ENCODE results near the gene SLC6A1.
A peak's percentile ranks its signal among the peaks of the same experiment; 100 is the strongest.
"Not testable (repeated sequence)": the region's sequence is repeated elsewhere in the genome, so short reads cannot be mapped to it uniquely, and the experiment has no call there.

SLC6A1 gene

DNA sequence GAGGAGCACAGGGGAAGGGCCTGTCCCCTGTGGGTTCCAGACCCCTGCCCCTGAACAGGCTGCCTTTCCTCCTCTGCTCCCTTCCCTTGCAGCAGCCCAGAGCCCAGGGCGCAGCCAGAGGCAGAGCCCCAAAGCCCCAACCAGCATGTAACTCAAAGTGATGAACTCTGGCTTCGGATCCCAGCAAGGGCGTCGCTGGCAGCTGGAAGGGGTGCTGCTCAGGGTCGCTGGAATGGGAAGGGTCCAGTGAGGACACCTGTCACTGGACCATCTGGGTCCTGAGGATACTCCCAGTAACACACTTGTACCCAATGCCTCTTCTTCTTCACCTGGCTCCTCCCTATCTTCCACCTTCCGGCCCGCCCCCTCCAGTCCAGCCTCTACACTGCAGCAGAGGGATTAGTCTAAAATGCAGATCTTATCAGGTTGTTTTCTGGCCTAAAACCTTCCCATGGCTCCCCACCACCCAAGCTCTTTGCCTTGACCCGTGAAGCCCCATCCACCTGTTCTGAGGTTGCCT lies 64.0 kb downstream of the SLC6A1 start:
- TF ChIP-seq, protein P1, sequence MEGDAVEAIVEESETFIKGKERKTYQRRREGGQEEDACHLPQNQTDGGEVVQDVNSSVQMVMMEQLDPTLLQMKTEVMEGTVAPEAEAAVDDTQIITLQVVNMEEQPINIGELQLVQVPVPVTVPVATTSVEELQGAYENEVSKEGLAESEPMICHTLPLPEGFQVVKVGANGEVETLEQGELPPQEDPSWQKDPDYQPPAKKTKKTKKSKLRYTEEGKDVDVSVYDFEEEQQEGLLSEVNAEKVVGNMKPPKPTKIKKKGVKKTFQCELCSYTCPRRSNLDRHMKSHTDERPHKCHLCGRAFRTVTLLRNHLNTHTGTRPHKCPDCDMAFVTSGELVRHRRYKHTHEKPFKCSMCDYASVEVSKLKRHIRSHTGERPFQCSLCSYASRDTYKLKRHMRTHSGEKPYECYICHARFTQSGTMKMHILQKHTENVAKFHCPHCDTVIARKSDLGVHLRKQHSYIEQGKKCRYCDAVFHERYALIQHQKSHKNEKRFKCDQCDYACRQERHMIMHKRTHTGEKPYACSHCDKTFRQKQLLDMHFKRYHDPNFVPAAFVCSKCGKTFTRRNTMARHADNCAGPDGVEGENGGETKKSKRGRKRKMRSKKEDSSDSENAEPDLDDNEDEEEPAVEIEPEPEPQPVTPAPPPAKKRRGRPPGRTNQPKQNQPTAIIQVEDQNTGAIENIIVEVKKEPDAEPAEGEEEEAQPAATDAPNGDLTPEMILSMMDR (IDR thresholded peaks at IDR 0.05; ENCODE audit: borderline replicate concordance, insufficient read depth, low read depth, low read length) = no peak
- H3K4me3 ChIP-seq (ENCODE audit: low read depth, low read length) = no peak overlapping the region

DNA sequence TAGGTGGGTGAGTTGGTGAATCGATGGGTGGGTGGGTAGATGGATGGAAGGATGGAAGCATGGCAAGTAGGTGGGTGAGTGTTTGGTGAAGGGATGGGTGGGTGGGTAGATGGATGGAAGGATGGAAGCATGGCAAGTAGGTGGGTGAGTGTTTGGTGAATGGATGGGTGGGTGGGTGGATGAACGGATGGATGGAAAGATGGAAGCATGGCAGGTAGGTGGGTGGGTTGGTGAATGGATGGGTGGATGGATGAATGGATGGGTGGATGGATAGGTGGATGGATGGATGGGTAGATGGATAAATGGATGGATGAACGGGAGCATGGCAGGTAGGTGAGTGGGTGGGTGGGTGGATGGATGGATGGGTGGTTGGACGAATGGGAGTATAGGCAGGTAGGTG lies 65.1 kb downstream of the SLC6A1 start:
- no peak overlapping the region for H3K4me3 ChIP-seq (ENCODE audit: low read depth, low read length)
- TF ChIP-seq, protein P1 (IDR thresholded peaks at IDR 0.05; ENCODE audit: borderline replicate concordance, insufficient read depth, low read depth, low read length) = no peak

DNA sequence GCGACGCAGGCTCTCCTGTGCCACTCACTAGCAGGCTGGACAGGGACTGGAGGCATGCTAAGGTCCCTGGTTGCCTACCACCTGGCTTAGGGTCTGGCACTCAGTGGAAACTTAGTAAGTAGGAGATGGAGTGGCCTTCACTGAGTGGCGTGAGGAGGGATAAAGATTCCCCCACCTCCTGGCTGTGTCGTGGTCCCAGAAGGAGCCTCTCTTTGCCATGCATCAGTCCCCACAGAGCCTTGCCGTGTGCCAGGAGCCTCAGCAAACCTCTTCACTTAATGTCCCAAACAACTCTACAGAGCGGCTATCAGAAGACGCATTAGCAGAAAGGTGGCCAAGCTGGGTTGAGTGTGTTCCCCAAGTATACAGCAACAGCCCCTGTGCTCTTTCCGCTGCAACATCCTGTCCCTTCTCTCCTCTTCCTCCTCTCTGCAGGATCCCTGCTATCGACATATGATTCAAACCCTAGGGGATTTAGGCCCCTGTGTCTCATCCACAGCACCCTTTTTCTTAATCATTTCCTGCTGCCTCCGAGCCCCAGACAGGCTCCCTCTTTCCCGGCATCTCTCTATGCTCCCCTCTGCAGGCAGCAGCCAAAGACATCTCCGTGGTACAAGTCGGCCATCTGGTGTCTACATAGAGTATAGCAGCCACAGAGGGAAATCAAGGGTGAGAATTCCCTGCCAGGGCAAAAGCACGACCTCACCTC lies 66.7 kb downstream of the SLC6A1 start:
- TF ChIP-seq, protein P1 (IDR thresholded peaks at IDR 0.05; ENCODE audit: borderline replicate concordance, insufficient read depth, low read depth, low read length) = peak; percentile 59
- no peak overlapping the region for H3K4me3 ChIP-seq (ENCODE audit: low read depth, low read length)

DNA sequence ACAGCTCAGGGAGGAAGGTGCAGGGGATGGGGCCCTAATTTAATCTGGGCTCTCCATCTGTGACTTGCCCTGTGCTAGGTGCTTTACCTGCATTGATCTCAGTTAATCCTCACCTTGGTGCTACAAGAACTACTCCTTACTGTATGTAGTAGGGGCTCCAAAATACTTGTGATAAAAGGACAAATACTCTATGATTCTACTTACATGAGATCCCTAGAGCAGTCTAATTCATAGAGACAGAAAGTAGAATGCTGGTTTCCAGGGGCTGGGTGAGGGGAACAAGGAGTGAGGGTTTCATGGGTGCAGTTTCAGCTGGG lies 67.2 kb downstream of the SLC6A1 start:
- TF ChIP-seq, protein P1 (IDR thresholded peaks at IDR 0.05; ENCODE audit: borderline replicate concordance, insufficient read depth, low read depth, low read length) = no peak
- no peak overlapping the region for H3K4me3 ChIP-seq (ENCODE audit: low read depth, low read length)

DNA sequence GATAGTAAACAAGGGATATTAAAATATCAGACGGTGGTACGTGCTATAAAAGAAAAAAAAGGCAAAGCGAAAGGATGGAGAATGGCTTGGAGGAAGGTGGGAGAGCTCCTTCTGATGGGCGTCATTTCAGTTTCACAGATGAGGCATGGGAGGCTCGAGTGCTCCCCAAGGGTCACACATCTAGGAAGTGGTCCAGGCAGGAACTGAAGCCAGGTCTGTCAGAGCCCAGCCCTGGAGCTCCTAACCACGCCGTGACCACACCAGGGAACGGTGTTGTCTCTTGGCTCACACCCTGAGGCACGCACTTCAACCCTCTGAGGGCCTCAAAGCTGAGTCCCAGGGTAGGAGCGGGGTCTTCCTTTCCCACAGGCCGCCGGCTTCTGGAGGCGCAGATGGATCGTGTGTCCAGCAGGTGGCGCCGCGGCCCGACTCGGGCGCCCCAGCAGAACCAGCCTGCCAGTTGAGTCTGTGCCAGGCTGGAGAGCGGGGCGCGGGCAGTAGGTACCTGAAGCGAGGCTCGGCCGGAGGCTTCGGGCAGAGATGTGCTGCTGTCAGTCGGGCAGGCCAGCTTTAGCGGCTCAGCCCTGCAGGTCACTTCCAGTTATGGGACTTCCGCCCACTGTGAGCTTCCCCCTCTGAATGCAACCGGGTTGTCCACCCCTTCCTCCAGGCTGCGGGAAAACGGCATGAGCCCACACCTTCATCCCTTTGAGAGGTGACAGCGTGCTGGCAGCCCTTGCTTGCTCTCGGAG lies 68.1 kb downstream of the SLC6A1 start:
- TF ChIP-seq, protein P1 (IDR thresholded peaks at IDR 0.05; ENCODE audit: borderline replicate concordance, insufficient read depth, low read depth, low read length) = peak; percentile 86

DNA sequence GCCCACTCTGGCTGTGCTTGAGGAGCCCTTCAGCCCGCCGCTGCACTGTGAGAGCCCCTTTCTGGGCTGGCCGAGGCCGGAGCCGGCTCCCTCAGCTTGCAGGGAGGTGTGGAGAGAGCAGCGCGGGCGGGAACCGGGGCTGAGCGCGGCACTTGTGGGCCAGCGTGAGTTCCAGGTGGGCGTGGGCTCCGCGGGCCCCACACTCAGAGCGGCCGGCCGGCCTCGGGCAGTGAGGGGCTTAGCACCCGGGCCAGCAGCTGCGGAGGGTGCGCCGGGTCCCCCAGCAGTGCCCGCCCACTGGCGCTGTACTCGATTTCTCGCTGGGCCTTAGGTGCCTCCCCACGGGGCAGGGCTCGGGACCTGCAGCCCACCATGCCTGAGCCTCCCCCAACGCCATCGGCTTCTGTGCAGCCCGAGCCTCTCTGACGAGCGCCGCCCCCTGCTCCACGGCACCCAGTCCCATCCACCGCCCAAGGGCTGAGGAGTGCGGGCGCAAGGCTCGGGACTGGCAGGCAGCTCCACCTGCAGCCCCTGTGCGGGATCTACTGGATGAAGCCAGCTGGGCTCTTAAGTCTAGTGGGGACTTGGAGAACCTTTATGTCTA lies 68.8 kb downstream of the SLC6A1 start:
- not testable (repeated sequence) for H3K4me3 ChIP-seq (ENCODE audit: low read depth, low read length)

More for the DNA sequence above, 68.1 kb downstream of the SLC6A1 start:
- no peak overlapping the region for H3K4me3 ChIP-seq (ENCODE audit: low read depth, low read length)

DNA sequence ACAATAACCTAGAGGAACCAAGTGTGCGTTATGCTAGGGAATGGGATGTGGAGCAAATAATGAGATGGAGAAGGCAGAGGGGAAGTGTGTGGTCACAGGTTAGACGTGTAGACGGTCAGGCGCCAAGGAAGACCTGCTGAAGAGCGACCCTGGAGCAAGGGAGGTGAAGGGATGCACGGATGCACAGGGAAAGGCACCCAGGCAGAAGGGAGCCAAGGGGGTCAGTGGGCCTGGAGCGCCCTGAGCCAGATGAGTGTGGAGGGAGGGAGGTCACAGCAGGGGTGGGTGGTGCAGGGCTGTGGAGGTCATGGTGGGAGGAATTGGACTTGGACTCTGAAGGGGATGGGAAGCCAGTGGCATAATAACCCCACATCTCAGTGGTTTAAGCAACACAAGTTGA lies 70.2 kb downstream of the SLC6A1 start:
- H3K4me3 ChIP-seq (ENCODE audit: low read depth, low read length) = no peak overlapping the region
- TF ChIP-seq, protein P1 (IDR thresholded peaks at IDR 0.05; ENCODE audit: borderline replicate concordance, insufficient read depth, low read depth, low read length) = no peak

Measured in GM12875 (cell line).